Inflammatory macrophage treated with lipopolysaccharide for 4 hours (primary cell): ENCODE data around the gene CARD19.
"Not testable (repeated sequence)": the region's sequence is repeated elsewhere in the genome, so short reads cannot be mapped to it uniquely, and the experiment has no call there.

ENCODE experiments used
- DNase-seq: peaks from one replicate; pipeline ENCODE4 v3.0.0-alpha.2; 2020

CARD19 gene

DNA sequence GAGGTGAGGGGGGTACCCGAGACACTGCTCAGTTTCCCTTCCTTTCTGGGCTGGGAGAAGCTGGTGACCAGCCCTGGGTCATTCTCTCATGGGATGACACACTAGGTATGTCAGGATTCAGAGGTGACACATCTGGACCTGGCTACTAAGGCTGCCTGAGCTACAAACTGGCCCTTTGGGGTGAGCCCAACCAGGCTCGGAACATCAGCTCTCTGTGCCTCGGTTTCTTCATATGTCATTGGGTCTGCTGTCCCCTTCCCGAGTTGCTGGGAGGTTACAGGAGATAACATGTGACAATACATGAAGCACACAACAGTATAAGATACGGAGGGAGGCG lies 11.8 kb downstream of the CARD19 start:
- no peak for DNase-seq

GRCh38 chr9:93108291-93109041 lies 12.4 kb downstream of the CARD19 start:
- DNase-seq: peak; percentile 56

- DNase-seq: peak; percentile 21
Observed at GRCh38 chr9:93110311-93110855, 14.4 kb downstream of the CARD19 start.

DNA sequence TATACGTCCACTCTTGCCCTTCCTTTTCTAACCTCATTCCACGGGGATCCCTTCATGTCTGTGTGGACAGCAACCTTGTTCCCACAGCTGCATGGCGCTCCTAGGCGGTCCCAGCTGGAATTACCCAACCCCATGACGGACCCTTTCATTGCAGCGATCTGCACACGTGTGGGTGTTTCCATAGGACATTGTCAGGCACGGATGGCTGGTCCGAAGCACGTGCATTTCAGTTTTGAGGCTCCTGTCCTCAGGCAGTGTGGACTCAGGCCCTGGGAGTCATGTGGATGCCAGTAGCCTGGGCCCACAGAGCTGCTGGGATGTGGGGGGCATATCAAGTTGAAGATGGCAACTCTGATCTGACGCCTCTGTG lies 15.0 kb downstream of the CARD19 start:
- DNase-seq: peak; percentile 19

GRCh38 chr9:93111371-93112115 lies 15.5 kb downstream of the CARD19 start:
- peak; percentile 75 for DNase-seq

DNA sequence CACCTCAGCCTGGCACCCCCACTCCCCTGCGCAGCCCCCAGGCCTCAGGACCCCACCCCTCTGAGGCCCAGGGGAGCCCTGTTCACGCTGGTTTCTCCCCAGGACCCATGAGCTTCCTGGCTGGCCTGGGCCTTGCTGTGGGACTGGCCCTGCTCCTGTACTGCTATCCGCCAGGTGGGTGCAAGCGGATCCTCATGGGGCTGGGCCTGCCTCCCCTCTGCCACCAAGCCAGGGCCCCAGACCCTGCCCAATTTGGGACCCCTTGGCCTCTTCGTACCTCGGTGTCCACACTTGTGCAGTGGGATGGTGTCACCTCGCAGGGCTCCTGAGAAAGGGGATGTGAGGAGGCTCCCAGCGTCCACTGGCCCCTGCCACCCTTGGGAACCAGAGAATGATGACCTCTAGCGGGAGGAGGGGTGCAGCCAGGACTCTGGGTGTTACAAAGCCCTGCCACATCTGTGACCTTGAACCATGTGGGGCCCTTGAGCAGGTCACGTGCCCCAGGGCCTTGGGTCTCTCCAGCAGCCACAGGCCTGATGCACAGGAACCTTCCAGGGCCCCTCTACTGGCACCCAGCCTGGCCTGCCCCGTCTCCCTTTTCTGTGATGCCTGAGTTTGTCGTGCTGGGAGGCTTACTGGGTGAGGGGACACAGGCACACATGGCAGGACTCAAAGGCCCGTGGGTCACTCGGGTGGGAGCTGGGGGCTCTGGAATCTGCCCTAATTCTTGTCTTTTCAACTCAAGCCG lies 16.3 kb downstream of the CARD19 start:
- peak; percentile 77 for DNase-seq

DNA sequence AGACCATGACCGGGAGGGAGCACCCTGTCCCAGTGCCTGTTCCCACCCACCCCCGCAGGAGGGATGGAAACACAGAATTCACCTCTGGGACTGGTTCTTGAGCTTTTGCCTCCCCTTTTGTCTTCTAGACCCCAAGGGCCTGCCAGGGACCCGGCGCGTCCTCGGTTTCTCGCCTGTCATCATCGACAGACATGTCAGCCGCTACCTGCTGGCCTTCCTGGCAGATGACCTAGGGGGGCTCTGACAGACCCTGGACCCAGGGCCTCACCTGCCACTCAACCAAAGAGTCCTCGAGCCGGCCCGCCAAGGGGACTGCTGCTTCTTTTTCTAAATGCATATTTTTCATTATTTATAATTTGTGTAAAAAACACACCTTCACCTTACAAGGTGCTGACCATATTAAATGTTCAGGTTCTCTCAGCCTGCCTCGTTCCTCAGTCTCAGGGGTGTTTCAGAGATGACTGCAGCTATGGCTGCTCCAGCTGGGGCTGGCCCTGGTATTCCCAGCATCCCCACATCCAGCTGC lies 16.9 kb downstream of the CARD19 start:
- peak; percentile 9 for DNase-seq

DNA sequence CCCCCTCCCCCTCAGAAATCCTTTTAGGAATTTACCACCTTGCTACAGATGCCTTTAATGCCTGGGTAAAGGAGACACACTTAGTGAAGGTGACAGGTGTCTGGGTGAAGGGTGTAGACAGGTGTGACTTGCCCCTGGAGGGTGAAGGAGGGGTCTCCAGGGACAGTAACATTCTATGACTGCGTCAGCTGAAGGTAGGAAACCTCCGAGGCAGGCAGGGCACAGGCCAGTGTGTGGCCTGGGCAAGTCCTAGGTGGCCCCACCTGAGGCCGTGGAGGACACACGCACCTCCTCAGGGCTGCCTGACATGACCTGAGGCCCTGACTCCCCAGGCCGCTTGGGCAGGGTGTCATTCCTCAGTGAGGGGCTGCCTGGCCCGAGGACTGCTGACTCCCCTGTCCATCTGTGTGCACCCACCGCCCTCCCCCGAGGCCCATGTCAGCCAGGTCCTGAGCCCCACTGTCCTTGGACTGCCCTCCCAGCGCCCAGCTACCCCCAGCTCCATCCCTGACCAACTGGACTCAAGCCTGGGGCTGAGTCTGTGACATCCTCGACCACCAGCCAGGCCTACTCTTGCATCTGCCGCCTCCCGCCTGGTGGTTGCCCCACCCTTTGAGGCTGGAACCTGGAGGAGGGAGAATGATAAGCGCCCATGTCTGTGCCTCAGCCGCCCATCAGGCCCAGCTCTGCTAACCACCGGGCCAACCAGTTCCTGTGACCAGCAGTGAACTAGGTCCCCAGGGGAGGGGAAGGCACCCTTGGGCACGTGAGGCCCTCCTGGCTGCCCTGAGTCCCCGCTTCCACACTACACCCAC lies 18.4 kb downstream of the CARD19 start:
- DNase-seq: peak; percentile 42

GRCh38 chr9:93114984-93115335 lies 18.9 kb downstream of the CARD19 start:
- DNase-seq: peak; percentile 15

DNA sequence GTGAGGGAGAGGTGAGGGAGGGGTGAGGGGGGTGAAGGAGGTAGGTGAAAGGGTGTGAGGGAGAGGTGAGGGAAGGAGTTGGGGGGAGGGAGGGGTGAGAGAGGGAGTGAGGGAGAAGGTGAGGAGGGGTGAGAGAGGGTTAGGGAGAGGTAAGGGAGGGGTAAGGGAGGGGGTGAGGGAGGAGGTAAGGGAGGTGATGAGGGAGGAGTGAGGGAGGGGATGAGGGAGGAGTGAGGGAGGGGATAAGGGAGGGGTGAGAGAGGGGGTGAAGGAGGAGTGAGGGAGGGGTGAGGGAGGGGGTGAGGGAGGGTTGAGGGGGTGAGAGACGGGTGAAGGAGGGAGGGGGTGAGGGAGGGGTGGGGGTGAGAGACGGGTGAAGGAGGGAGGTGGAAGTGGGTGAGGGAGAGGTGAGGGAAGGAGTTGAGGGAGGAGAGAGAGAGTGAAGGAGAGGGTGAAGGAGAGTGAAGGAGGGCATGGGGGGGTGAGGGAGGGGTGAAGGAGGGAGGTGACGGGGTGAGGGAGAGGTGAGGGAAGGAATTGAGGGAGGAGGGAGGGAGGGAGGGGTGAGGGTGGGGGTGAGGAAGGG lies 19.6 kb downstream of the CARD19 start:
- peak; percentile 25 for DNase-seq

DNA sequence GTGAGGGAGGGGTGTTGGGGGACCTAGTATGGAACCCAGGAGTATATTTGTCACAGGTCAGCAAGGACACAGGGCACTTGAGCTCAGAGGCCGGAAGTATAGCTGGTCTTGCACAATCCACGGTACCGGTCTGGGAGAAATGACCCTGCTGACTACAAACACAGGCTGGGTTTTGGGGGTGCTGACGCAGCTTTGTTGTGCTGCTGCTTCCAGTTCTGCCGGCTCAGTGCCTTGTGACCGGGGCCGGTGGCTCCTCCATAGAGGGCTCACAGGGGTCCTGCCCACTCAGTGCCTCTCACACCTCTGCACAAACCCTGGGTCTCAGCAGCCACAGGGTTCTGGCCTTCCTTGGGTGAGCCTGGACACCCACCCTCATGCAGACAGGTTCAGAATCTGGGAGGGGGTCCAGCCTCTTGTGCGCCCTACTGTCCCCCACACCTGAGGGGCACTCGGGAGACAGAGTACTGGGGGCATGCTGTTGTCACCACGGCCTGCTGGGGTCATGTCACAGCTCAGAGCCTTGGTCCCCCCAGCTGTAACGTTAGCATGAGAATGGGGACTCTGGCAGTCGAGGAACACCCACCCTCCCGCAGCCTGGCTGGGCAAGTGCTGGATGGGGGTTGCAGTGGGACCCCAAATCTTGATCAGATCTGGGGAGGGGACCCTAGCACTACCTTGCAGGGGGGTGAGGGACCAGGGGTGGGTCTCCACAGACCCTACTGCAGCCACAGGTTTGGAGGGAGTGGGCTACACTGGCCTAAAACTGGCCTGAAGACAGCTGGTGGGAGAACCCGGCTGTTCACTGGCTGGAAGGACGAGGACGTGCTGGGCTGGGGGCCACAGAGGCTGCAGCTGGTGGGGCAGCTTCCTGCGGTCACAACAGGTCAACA lies 20.3 kb downstream of the CARD19 start:
- peak; percentile 96 for DNase-seq

GRCh38 chr9:93117521-93117920 lies 21.5 kb downstream of the CARD19 start:
- not testable (repeated sequence) for DNase-seq

DNA sequence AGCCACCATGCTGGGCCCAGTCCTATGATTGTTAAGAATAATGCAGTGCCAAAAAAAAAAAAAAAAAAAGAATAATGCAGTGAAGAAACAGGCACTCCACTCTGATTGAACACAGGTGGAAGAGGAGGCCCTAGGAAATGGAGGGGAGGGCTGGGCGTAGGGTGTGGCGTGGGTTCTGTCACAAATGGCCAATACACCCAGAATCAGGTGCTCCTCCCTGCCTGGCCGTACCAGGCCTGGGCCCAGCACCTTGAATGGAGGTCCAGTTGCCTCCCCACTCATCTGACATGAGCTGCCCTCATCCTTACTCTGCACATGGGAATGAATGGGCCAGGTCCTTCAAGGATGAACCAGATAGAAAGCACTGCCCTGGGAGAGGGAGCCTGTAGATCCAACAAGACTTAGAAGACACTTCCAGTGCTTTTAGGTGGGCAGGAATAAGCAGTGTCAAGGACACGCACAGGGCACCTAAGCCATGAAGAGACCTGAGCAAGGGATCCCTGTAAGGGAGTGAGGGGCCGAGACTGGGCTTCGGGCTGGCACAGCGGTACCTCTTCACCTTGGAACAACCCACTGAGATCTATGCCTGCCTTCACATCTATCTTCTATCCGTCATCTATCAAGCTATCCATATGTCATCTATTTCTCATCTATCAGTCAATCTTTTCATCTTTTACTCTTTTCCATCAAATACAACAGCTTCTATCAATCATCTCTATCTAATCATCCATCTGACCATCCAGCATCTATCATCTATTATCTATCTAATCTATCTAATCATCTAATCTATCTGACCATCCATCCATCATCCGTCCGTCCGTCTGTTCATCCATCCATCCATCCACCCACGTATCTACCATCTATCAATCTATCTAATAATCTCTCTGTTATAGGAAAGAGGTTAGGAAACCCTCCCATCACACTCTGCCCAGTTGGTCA lies 22.2 kb downstream of the CARD19 start:
- DNase-seq: peak; percentile 33

DNA sequence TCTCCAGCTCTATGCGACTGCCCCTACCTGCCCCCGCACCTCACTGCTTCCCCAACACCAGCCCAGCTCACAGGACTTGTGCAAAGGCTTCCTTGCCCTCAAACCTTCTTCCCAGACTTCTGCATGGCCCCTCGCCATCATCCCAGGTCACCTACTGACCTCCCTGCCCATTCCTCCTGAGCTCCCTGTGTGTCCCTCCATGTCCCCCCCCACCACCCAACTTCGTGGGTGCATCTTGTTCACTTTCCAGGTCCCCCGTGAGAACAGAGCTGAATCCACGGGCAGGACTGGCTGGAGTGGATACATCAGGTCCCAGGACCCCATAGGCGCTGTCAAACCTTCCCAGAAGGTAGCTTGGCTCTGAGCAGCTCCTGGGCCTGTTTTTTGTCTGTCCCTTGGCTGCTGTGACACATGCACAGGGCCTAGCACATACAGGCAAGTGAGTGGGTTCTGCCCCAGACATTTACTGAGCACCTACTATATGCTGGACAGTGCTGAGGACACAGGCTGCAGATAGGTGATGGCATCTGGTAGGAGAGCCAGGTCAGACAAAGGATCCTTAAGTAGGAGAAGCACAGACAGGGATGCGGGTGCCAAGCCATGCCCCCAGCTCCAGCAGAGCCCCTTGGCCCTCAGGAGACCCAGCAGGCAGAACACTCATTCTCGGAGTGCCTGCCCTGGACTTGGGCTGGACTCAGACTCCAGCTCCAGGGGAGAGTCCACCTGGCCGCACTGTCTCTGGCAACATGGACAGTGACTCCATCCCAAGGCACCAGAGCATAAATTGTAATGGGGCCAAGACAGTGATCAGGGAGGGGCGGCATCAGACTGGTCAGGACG lies 23.1 kb downstream of the CARD19 start:
- DNase-seq: peak; percentile 16

DNA sequence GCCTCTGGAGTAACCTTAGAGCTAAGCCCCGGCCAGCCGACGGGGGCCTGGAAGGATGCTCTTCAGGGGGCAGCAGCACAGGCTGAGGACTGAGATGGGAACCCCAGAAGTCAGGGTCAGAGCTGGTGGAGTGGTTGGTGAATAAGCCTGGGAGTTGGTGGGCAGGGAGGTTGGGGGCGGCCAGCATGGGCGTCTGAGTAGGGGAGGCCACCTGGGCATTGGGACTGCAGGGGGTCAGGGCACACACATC lies 23.6 kb downstream of the CARD19 start:
- DNase-seq: no peak

DNA sequence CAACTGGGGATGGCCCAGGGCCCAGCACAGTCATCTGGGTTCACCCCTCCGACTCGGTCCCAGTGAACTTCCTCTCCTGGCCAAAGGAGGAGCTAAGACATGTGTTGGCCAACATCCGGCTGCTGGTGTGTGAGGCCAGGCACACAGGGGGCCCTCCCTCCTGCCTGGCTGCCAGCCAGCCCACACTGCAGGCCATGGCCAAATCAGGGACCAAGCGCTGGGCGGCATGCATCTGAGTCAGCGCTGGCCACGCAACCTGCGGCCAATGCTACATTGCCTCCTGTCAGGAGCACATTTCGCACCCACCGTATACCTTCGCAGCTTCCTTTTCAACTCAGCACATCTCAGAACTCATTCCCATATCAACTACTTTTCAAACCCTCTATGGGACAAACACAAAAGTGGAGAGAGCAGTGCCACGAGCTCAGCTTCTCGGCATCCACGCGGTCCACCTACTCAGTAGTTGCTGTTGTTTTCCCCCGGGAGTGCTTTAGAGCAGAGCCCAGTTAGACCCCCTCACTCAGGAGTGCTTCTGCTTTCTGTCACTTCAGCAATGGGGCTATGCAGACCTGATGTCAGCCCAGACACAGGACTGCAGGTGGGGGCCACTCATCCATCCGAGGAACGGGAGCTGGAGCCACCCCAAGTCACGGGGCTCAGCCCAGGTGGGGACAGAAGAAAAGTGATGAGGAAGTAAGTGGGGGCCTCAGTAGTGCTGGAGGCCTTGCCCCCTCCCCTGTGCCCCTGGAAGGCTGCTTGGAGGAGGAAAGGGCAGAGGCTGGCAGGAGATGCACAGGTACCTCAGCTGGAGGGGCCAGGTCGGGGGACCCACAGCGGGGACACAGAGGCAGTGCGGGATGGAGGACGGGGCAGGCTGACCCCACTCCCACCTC lies 24.2 kb downstream of the CARD19 start:
- DNase-seq: peak; percentile 97

- no peak for DNase-seq
Observed at GRCh38 chr9:93120846-93121315, 24.9 kb downstream of the CARD19 start.
